Stomach (tissue), 4 donors: ENCODE measurements around the gene PRKRIP1.

Experiments
- POLR2A ChIP-seq, 4 donors: fragments of 450-650 bp; IDR thresholded peaks; one replicate each; pipeline ENCODE4 v1.6.1; 2016; ENCODE audit warnings: antibody characterized with exemption in 4 of 4, control low read depth in 2 of 4, mild to moderate bottlenecking in 1 of 4, moderate library complexity in 1 of 4
- POLR2AphosphoS5 ChIP-seq, 3 donors: sonication (generic); formaldehyde crosslinking; IDR thresholded peaks; one replicate each; pipeline ENCODE4 v1.6.1; 2016; ENCODE audit warnings: antibody characterized with exemption in 3 of 3
- TF ChIP-seq, protein P1 (sequence below), 7 experiments: fragments of 450-650 bp in 4 of 7; fragments of 200-600 bp in 3 of 7; sonication (generic) in 3 of 7; IDR thresholded peaks; one replicate each; pipeline ENCODE4 v1.5.1; 2016 to 2019; ENCODE audit warnings: antibody characterized with exemption in 7 of 7, control low read depth in 2 of 7, mild to moderate bottlenecking in 1 of 7

DNA sequence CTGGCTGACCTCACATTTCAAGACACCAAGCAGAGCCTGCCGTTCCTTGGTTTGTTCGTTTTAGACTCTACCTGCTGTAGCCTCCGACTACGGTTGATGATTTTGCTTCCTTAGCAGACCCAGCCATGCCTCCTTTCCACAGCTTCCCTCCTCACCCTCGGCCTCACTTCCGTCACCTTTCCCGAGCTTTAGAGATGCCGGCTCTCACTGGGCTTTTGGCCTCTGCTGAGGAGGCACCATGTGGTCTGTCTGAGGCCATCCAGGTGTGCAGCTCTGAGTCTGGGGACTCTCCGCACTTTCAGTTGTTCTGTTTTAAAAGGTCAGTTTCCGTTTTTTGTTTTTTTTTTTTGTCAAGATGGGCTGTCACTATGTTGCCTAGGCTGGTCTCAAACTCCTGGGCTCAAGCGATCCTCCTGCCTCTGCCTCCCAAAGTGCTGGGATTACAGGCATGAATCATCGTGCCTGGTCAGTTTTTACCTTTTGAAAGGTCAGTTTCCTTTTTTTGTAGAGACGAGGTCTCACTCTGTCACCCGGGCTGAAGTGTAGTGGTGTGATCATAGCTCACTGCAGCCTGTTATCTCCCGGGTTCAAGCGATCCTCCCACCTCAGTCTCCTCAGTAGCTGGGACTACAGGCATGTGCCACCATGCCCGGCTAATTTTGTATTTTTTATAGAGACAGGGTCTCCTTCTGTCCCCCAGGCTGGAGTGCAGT lies 49.0 kb downstream of the PRKRIP1 start:
- TF ChIP-seq, protein P1, sequence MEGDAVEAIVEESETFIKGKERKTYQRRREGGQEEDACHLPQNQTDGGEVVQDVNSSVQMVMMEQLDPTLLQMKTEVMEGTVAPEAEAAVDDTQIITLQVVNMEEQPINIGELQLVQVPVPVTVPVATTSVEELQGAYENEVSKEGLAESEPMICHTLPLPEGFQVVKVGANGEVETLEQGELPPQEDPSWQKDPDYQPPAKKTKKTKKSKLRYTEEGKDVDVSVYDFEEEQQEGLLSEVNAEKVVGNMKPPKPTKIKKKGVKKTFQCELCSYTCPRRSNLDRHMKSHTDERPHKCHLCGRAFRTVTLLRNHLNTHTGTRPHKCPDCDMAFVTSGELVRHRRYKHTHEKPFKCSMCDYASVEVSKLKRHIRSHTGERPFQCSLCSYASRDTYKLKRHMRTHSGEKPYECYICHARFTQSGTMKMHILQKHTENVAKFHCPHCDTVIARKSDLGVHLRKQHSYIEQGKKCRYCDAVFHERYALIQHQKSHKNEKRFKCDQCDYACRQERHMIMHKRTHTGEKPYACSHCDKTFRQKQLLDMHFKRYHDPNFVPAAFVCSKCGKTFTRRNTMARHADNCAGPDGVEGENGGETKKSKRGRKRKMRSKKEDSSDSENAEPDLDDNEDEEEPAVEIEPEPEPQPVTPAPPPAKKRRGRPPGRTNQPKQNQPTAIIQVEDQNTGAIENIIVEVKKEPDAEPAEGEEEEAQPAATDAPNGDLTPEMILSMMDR (IDR thresholded peaks at IDR 0.05), result no peak
- no peak for TF ChIP-seq POLR2AphosphoS5 (IDR thresholded peaks at IDR 0.05)
- no peak for TF ChIP-seq POLR2A (IDR thresholded peaks at IDR 0.05)
